AG04449 (cell line): Measurements from ENCODE around the gene PHF21B.

Experiments
- CTCF ChIA-PET: fragments of 350-600 bp; formaldehyde crosslinking; extraction: SDS; loops from one replicate; lab custom pipeline; 2021; ENCODE audit warnings: antibody characterized with exemption; lab: Yijun Ruan, JAX
- POLR2A ChIA-PET: fragments of 400-600, 350-600 bp; formaldehyde crosslinking; extraction: SDS; loops from one replicate; lab custom pipeline; 2020; ENCODE audit warnings: antibody characterized with exemption, inconsistent platforms; lab: Yijun Ruan, JAX
- DNase-seq: peaks from one replicate; pipeline ENCODE4 v3.0.0-alpha.2; 2010; ENCODE audit warnings: low read depth, low spot score
- H3K4me3 ChIP-seq: 2 replicates; pipeline ENCODE4 v1.5.1; 2011; ENCODE audit warnings: low read depth, mild to moderate bottlenecking, control low read depth, low read length
- CTCF ChIP-seq: IDR thresholded peaks from one replicate; pipeline ENCODE4 v1.5.1; 2011; ENCODE audit warnings: mild to moderate bottlenecking, moderate library complexity, low read length, control low read depth, inconsistent platforms; ENCODE audit not compliant: insufficient read depth; ENCODE audit errors: missing control alignments

Gene PHF21B

GRCh38 chr22:45034821-45035220, 25.0 kb upstream of the PHF21B start:
- no peak overlapping the region for H3K4me3 ChIP-seq
- CTCF ChIA-PET = no interaction called here
- no peak for DNase-seq
- no peak for TF ChIP-seq CTCF
- POLR2A ChIA-PET = no interaction called here

GRCh38 chr22:45034156-45034555, 24.4 kb upstream of the PHF21B start:
- DNase-seq = no peak
- ChIA-PET POLR2A (no interaction called here), CTCF (no interaction called here)
- no peak for TF ChIP-seq CTCF
- H3K4me3 ChIP-seq = no peak overlapping the region

GRCh38 chr22:45033136-45033535, 23.3 kb upstream of the PHF21B start:
- no peak for DNase-seq
- H3K4me3 ChIP-seq = no peak overlapping the region
- TF ChIP-seq CTCF = no peak
- ChIA-PET CTCF (no interaction called here), POLR2A (no interaction called here)

DNA sequence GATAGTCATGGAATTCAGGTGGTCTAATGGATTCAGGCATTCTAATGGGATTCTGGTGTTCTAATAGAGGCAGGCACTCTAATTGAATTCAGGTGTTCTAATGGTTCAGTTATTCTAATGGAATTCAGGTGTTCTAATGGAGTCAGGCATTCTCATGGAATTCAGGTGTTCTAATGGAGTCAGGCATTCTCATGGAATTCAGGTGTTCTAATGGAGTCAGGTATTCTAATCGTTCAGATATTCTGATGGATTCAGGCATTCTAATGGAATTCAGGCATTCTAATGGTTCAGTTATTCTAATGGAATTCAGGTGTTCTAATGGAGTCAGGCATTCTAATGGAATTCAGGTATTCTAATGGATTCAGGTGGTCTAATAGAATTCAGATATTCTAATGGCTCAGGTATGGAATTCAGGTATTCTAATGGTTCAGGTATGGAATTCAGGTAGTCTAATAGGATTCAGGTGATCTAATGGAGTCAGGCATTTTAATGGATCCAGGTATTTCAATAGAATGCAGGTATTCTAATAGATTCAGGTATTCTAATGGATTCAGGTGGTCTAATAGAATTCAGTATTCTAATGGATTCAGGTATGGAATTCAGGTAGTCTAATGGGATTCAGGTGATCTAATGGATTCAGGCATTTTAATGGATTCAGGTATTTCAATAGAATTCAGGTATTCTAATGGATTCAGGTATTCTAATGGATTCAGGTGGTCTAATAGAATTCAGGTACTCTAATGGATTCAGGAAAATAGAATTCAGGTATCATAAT, 22.0 kb upstream of the PHF21B start:
- TF ChIP-seq CTCF = no peak
- ChIA-PET POLR2A (no interaction called here), CTCF (no interaction called here)

GRCh38 chr22:45029501-45029900, 19.7 kb upstream of the PHF21B start:
- no peak for TF ChIP-seq CTCF
- POLR2A ChIA-PET = no interaction called here
- no peak overlapping the region for H3K4me3 ChIP-seq
- no peak for DNase-seq
- CTCF ChIA-PET = no interaction called here

More for the DNA sequence above, 22.0 kb upstream of the PHF21B start:
- DNase-seq = no peak
- no peak overlapping the region for H3K4me3 ChIP-seq

- ChIA-PET POLR2A (no interaction called here), CTCF (no interaction called here)
- TF ChIP-seq CTCF = no peak
- DNase-seq = no peak
- H3K4me3 ChIP-seq = no peak overlapping the region
Observed at GRCh38 chr22:45026511-45026910, 16.7 kb upstream of the PHF21B start.
